A549 (cell line): Measurements from ENCODE around the gene BIN1.

Experiments
- EP300 ChIP-seq, 2 experiments: fragments of >200 bp; sonication (Bioruptor Twin); formaldehyde crosslinking; IDR thresholded peaks; 2 replicates in 1 of 2; 3 replicates in 1 of 2; pipeline ENCODE4 v1.6.1; 2016 to 2017
- JUN ChIP-seq, 2 experiments: fragments of >200 bp; sonication (Bioruptor Twin); formaldehyde crosslinking; IDR thresholded peaks; 2 replicates in 1 of 2; 3 replicates in 1 of 2; pipeline ENCODE4 v1.6.1; 2016 to 2017
- NR3C1 ChIP-seq: fragments of >200 bp; sonication (Bioruptor Twin); formaldehyde crosslinking; IDR thresholded peaks from 3 replicates; pipeline ENCODE4 v1.6.1; 2017
- POLR2A ChIP-seq: IDR thresholded peaks from 2 replicates; pipeline ENCODE4 v1.6.1; 2012; ENCODE audit warnings: mild to moderate bottlenecking, low read length
- RAD21 ChIP-seq, 2 experiments: fragments of >200 bp in 1 of 2; sonication (Bioruptor Twin) in 1 of 2; formaldehyde crosslinking in 1 of 2; IDR thresholded peaks in 1 of 2; conservative IDR thresholded peaks in 1 of 2; 2 replicates in 1 of 2; 3 replicates in 1 of 2; pipeline ENCODE4 v1.6.1; 2012 to 2018; ENCODE audit warnings: inconsistent platforms in 1 of 2
- RFX5 ChIP-seq: fragments of 450-650 bp; IDR thresholded peaks from 2 replicates; pipeline ENCODE4 v1.7.1; 2014; ENCODE audit warnings: antibody characterized with exemption, mild to moderate bottlenecking, moderate library complexity
- TF ChIP-seq, protein P1 (sequence below): fragments of >200 bp; sonication (Bioruptor Twin); formaldehyde crosslinking; IDR thresholded peaks from 3 replicates; pipeline ENCODE4 v1.5.1; 2016

DNA sequence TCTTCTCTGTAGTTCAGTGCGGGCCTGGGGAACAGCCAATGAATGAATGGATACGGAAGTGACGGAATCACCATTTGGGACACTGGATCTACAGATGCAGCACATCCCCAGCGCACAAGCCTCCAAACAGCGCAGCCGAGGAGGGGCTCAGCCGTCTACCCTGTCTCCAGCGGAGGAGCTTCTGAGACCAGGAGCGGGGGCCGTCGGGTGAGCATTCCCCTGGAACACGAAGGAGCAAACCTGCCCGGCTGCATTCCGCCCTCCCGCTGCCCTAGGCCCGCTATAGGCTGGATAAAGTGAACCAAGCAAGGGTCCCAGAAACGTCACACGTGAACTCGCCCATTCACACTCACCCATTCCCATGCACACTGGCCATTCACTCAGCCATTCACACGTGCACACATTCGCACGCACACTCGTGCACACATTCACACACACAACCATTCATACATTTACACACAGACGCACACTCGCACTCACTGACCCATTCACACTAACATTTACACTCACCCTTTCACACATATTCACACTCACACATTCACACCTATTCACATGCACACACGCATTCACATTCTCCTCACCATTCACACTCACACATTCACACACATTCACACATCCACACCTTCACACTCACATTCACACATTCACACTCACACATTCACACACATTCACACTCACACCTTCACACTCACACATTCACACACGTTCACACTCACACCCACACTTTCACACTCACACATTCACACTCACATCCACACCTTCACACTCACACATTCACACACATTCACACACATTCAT is 63.4 kb downstream of the BIN1 start:
- no peak for TF ChIP-seq JUN (IDR thresholded peaks at IDR 0.05)
- TF ChIP-seq EP300 (IDR thresholded peaks at IDR 0.05), result no peak
- TF ChIP-seq RFX5, result no peak
- TF ChIP-seq POLR2A, result no peak
- no peak for TF ChIP-seq NR3C1
- TF ChIP-seq, protein P1, sequence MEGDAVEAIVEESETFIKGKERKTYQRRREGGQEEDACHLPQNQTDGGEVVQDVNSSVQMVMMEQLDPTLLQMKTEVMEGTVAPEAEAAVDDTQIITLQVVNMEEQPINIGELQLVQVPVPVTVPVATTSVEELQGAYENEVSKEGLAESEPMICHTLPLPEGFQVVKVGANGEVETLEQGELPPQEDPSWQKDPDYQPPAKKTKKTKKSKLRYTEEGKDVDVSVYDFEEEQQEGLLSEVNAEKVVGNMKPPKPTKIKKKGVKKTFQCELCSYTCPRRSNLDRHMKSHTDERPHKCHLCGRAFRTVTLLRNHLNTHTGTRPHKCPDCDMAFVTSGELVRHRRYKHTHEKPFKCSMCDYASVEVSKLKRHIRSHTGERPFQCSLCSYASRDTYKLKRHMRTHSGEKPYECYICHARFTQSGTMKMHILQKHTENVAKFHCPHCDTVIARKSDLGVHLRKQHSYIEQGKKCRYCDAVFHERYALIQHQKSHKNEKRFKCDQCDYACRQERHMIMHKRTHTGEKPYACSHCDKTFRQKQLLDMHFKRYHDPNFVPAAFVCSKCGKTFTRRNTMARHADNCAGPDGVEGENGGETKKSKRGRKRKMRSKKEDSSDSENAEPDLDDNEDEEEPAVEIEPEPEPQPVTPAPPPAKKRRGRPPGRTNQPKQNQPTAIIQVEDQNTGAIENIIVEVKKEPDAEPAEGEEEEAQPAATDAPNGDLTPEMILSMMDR, result no peak
- TF ChIP-seq RAD21 (conservative IDR thresholded peaks at IDR 0.05 in 1 of 2, IDR thresholded peaks at IDR 0.05 in 1 of 2), result no peak
